ENCODE data around the gene NSD2. TPM values are rescaled to one million over a fixed set of nuclear protein-coding genes. Genes with fewer than 3 reads are reported as not detected.
"Not testable (repeated sequence)": the region's sequence is repeated elsewhere in the genome, so short reads cannot be mapped to it uniquely, and the experiment has no call there.

NSD2 gene
- total and polyA plus RNA-seq, 9 of the 15 experiments (the other 6 are each of a cell fraction or from before 2014, with no cell fraction given), result 6.4 to 126 (median 58.8) TPM

DNA sequence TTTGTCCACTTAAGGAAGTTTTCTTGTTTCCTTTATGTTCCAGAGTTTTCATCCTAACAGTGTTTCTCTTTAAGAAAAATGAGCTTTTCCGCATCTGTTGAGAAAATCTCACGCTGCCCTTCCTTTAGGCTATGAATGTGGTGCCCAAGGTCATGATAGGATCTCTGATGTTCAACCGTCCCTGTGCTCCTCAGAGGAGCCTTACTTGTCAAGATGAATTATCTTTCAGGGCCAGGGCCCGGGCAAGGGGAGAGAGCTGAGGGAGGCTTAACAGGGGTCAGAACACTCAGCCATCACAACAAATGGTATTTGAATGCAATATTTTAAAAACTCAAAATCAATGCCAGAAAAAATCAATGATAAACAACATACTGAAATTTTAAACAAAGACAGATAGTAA, 143.8 kb downstream of the NSD2 start (continued):
- TF ChIP-seq ESRRA (IDR thresholded peaks at IDR 0.05; ENCODE audit: borderline replicate concordance, low read depth), result peak; percentile 85
- TF ChIP-seq ZNF699 (CRISPR knock-in tag; IDR thresholded peaks at IDR 0.05; ENCODE audit: insufficient replicate concordance), result no peak
- TF ChIP-seq, protein P1, sequence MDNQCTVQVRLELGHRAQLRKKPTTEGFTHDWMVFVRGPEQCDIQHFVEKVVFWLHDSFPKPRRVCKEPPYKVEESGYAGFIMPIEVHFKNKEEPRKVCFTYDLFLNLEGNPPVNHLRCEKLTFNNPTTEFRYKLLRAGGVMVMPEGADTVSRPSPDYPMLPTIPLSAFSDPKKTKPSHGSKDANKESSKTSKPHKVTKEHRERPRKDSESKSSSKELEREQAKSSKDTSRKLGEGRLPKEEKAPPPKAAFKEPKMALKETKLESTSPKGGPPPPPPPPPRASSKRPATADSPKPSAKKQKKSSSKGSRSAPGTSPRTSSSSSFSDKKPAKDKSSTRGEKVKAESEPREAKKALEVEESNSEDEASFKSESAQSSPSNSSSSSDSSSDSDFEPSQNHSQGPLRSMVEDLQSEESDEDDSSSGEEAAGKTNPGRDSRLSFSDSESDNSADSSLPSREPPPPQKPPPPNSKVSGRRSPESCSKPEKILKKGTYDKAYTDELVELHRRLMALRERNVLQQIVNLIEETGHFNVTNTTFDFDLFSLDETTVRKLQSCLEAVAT (IDR thresholded peaks at IDR 0.05), result no peak
- TF ChIP-seq MEIS2 (IDR thresholded peaks at IDR 0.05; ENCODE audit: partially characterized antibody), result peak; percentile 89
- TF ChIP-seq, protein P2, sequence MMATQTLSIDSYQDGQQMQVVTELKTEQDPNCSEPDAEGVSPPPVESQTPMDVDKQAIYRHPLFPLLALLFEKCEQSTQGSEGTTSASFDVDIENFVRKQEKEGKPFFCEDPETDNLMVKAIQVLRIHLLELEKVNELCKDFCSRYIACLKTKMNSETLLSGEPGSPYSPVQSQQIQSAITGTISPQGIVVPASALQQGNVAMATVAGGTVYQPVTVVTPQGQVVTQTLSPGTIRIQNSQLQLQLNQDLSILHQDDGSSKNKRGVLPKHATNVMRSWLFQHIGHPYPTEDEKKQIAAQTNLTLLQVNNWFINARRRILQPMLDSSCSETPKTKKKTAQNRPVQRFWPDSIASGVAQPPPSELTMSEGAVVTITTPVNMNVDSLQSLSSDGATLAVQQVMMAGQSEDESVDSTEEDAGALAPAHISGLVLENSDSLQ (IDR thresholded peaks at IDR 0.05), result 0 out of 2 replicates have a peak, but pooled peaks have one; percentile 13
- TF ChIP-seq TGIF2 (CRISPR knock-in tag; IDR thresholded peaks at IDR 0.05), result no peak

DNA sequence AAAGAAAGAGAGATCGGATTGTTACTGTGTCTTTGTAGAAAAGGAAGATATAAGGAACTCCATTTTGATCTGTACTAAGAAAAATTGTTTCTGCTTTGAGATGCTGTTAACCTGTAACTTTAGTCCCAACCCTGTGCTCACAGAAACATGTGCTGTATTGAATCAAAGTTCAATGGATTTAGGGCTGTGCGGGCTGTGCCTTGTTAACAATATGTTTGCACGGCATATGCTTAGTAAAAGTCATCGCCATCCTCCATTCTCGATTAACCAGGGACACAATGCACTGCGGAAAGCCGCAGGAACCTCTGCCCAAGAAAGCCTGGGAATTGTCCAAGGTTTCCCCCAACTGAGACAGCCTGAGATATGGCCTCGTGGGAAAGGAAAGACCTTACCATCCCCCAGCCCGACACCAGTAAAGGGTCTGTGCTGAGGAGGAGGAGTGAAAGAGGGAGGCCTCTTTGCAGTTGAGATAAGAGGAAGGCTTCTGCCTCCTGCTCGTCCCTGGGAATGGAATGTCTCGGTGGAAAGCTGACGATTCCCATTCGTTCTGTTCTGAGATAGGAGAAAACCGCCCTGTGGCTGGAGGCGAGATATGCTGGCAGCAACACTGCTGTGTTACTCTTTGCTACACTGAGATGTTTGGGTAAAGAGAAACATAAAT, 150.3 kb downstream of the NSD2 start:
- in situ Hi-C loops (cut with MboI); BruUV-seq (replicated peaks); H3K79me2 ChIP-seq (ENCODE audit: control insufficient read depth, insufficient read depth, low read length); H3K9me3 ChIP-seq (replicated peaks; ENCODE audit: control insufficient read depth, insufficient read depth, low read depth, low read length); H4K20me1 ChIP-seq (replicated peaks; ENCODE audit: control insufficient read depth, insufficient read depth, low read length); H3K36me3 ChIP-seq (ENCODE audit: control insufficient read depth, insufficient read depth, low read length); CTCF ChIA-PET (ENCODE audit: low intra/inter-chr PET ratio); H3K9me1 ChIP-seq (ENCODE audit: control insufficient read depth, insufficient read depth, low read length); ATAC-seq; intact Hi-C loops (cut with micrococcal nuclease); POLR2A ChIA-PET; H3K27me3 ChIP-seq (ENCODE audit: control insufficient read depth in 2 of 2, insufficient read depth in 2 of 2, low read length in 2 of 2): not testable (repeated sequence)
- WGBS (ENCODE audit: insufficient coverage, low coverage, missing lambda C conversion rate), result 7% methylated on average over 15 of the region's 15 CpGs
- peak overlapping the region; percentile 89 for H2AFZ ChIP-seq (ENCODE audit: low read depth, low read length)
- peaks cover 11 to 13% of the 10 kb centered on the region in 2 experiments for H3K4me1 ChIP-seq (replicated peaks in 1 of 2; ENCODE audit: control insufficient read depth in 2 of 2, insufficient read depth in 2 of 2, low read length in 2 of 2)
- H3K27ac ChIP-seq (ENCODE audit: extremely low read depth, low read depth, low read length), result peak overlapping the region; percentile 74; the same call in 2 of the 3 replicates
- peak overlapping the region; percentile 68 for H3K4me2 ChIP-seq (ENCODE audit: insufficient read depth, low read length)
- FAIRE-seq (peak; percentile 94), DNase-seq (ENCODE audit: extremely low read depth in 1 of 4, low spot score in 3 of 4) (peak in 1 of 4 experiments; percentile 70)
- peak overlapping the region; percentile 48 to 81; a peak in 3 of 4 replicates for H3K9ac ChIP-seq (ENCODE audit: insufficient read depth in 1 of 2, low read depth in 2 of 2, low read length in 2 of 2)
- peak overlapping the region; percentile 11; the same call in 1 of the 2 replicates for H3K4me3 ChIP-seq
- TF ChIP-seq SMARCE1 (IDR thresholded peaks at IDR 0.05), result peak; percentile 41; the same call in 1 of the 2 replicates
- TF ChIP-seq TCF3 (CRISPR knock-in tag; IDR thresholded peaks at IDR 0.05), result peak; percentile 33; the same call in 1 of the 2 replicates
- 0 out of 2 replicates have a peak, but pooled peaks have one; percentile 29 for TF ChIP-seq LCOR (CRISPR knock-in tag; IDR thresholded peaks at IDR 0.05)
- TF ChIP-seq, protein P3, sequence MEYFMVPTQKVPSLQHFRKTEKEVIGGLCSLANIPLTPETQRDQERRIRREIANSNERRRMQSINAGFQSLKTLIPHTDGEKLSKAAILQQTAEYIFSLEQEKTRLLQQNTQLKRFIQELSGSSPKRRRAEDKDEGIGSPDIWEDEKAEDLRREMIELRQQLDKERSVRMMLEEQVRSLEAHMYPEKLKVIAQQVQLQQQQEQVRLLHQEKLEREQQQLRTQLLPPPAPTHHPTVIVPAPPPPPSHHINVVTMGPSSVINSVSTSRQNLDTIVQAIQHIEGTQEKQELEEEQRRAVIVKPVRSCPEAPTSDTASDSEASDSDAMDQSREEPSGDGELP (CRISPR knock-in tag; IDR thresholded peaks at IDR 0.05; ENCODE audit: borderline replicate concordance), result peak; percentile 47; the same call in 1 of the 2 replicates
- peak; percentile 61 for TF ChIP-seq L3MBTL2 (IDR thresholded peaks at IDR 0.05)

Measured in K562 (cell line).